ENCODE results near the gene ANAPC5. TPM values are rescaled to one million over a fixed set of nuclear protein-coding genes. Genes with fewer than 3 reads are reported as not detected.

The ANAPC5 gene
- total and polyA plus RNA-seq, 2 experiments from 2014 or later, result 128 to 144 TPM

GRCh38 chr12:121344506-121344905, 7.7 kb downstream of the ANAPC5 start:
- Histone ChIP-seq H4K20me1 (ENCODE audit: insufficient read depth) (no peaks in the 10 kb centered on the region), H3K9ac (no peak overlapping the region), H3K9me3 (ENCODE audit: low read depth) (no peaks in the 10 kb centered on the region), H3K9me2 (ENCODE audit: insufficient read depth) (no peaks in the 10 kb centered on the region), H3K27ac (no peak overlapping the region), H3K36me3 (ENCODE audit: low read depth) (peaks cover 36% of the 10 kb centered on the region), H3K4me1 (ENCODE audit: insufficient read depth) (no peaks in the 10 kb centered on the region), H2AFZ (no peak overlapping the region), H3K4me3 (no peak overlapping the region), H3K4me2 (ENCODE audit: unreplicated experiment) (no peak overlapping the region), H3K79me2 (ENCODE audit: insufficient read depth) (peaks cover 34% of the 10 kb centered on the region), H3F3A (ENCODE audit: insufficient read depth) (no peaks in the 10 kb centered on the region), H3K27me3 (replicated peaks; ENCODE audit: insufficient read depth) (no peaks in the 10 kb centered on the region)
- DNase-seq, result no peak
- in situ Hi-C loops (cut with MboI), result loop anchor here (25.0 kb wide), 1 partner anchor 93 kb away; no protein-coding TSS in a partner anchor
- WGBS, 2 experiments (ENCODE audit: low coverage in 1 of 2, low lambda C conversion rate in 2 of 2, missing lambda C conversion rate in 2 of 2), result 98 to 100% methylated on average over 3 of the region's 3 CpGs
- TF ChIP-seq EZH2phosphoT487 (IDR thresholded peaks at IDR 0.05; ENCODE audit: insufficient read depth, low read depth) (no peak), EZH2 (IDR thresholded peaks at IDR 0.05; ENCODE audit: insufficient read depth, poor library complexity, severe bottlenecking) (no peak)

DNA sequence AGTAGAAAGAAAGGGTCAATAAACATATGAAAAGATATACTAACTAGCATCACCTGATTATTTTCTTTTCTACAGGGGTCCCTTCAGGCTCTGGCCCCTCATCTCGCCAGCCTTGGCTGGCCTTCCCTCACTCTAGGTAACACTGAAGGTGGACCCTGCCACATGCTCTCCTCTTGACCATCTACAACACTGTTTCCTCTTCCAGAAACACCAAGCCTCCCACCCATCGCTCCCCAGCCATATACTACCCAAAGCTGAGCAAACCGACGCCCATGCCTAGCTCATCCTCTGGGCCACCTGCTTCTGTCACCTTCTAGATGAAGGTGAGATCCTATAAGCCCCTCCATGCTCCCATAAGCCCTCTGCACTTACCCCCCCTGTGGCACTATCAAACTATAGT, 14.8 kb downstream of the ANAPC5 start:
- Histone ChIP-seq H3K9me3 (ENCODE audit: low read depth) (no peaks in the 10 kb centered on the region), H3K79me2 (ENCODE audit: insufficient read depth) (0 out of 2 replicates have a peak, but pooled peaks cover 7% of the 10 kb centered on the region), H3K27me3 (replicated peaks; ENCODE audit: insufficient read depth) (no peaks in the 10 kb centered on the region), H3K36me3 (ENCODE audit: low read depth) (peaks cover 48% of the 10 kb centered on the region), H3K27ac (no peak overlapping the region), H4K20me1 (ENCODE audit: insufficient read depth) (no peaks in the 10 kb centered on the region), H3K4me1 (ENCODE audit: insufficient read depth) (no peaks in the 10 kb centered on the region), H3K9me2 (ENCODE audit: insufficient read depth) (no peaks in the 10 kb centered on the region), H3K4me2 (ENCODE audit: unreplicated experiment) (no peak overlapping the region), H2AFZ (no peak overlapping the region), H3F3A (ENCODE audit: insufficient read depth) (no peaks in the 10 kb centered on the region), H3K9ac (no peak overlapping the region), H3K4me3 (no peak overlapping the region)
- no peak for DNase-seq
- WGBS, 2 experiments (ENCODE audit: low coverage in 1 of 2, low lambda C conversion rate in 2 of 2, missing lambda C conversion rate in 2 of 2), result 98% methylated on average over 4 of the region's 4 CpGs
- TF ChIP-seq EZH2 (IDR thresholded peaks at IDR 0.05; ENCODE audit: insufficient read depth, poor library complexity, severe bottlenecking), result no peak
- TF ChIP-seq EZH2phosphoT487 (IDR thresholded peaks at IDR 0.05; ENCODE audit: insufficient read depth, low read depth), result no peak
- in situ Hi-C loops (cut with MboI), result loop anchor here (10.0 to 25.0 kb wide), 2 partner anchors 100 to 337 kb away; no protein-coding TSS in a partner anchor

DNA sequence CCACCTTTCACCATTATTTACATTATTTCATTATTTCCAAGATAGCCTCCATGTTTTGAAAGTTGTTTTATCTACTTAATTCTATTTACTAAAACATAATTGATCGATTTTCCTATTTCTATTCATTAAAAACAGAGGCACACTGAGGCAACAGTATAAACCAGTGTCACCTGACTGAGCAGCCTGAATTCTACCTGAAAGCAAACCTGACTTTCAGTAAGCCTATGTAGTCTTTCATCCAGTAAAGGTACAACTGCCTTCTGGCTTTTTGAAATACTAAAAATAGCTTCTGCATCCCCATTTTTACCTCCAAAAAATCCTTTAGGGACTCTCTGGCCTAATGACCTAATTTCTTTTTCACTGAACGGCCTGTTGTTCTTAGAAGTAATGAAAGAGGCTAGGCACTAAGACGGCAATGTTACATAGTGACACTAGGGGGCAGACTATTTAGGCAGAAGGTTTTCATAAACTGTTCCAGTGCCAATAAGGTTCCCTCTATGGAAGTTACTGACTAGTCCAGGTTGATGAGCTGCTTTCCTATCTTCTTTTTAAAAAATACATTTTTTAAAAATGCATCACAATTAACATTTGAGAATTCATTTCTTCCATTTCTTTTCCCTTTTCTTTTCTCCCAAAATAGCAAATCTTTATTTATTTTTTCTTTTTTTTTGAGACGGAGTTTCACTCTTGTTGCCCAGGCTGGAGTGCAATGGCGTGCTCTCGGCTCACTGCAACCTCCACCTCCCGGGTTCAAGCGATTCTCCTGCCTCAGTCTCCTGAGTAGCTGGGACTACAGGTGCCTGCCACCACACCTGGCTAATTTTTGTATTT, 17.5 kb downstream of the ANAPC5 start:
- Histone ChIP-seq H3K9ac (no peak overlapping the region), H3K27ac (no peak overlapping the region), H3F3A (ENCODE audit: insufficient read depth) (no peaks in the 10 kb centered on the region), H4K20me1 (ENCODE audit: insufficient read depth) (no peaks in the 10 kb centered on the region), H3K79me2 (ENCODE audit: insufficient read depth) (0 out of 2 replicates have a peak, but pooled peaks cover 4% of the 10 kb centered on the region), H3K9me3 (ENCODE audit: low read depth) (no peaks in the 10 kb centered on the region), H3K4me1 (ENCODE audit: insufficient read depth) (no peaks in the 10 kb centered on the region), H3K4me3 (no peak overlapping the region), H3K36me3 (ENCODE audit: low read depth) (peaks cover 57% of the 10 kb centered on the region), H2AFZ (peak overlapping the region; percentile 35; the same call in 1 of the 2 replicates), H3K9me2 (ENCODE audit: insufficient read depth) (no peaks in the 10 kb centered on the region), H3K27me3 (replicated peaks; ENCODE audit: insufficient read depth) (no peaks in the 10 kb centered on the region), H3K4me2 (ENCODE audit: unreplicated experiment) (no peak overlapping the region)
- peak; percentile 85 for DNase-seq
- in situ Hi-C loops (cut with MboI), result loop anchor here (10.0 to 25.0 kb wide), 2 partner anchors 103 to 340 kb away; no protein-coding TSS in a partner anchor
- 59 to 60% methylated on average over 8 of the region's 8 CpGs for WGBS, 2 experiments (ENCODE audit: low coverage in 1 of 2, low lambda C conversion rate in 2 of 2, missing lambda C conversion rate in 2 of 2)
- no peak for TF ChIP-seq EZH2 (IDR thresholded peaks at IDR 0.05; ENCODE audit: insufficient read depth, poor library complexity, severe bottlenecking)
- TF ChIP-seq EZH2phosphoT487 (IDR thresholded peaks at IDR 0.05; ENCODE audit: insufficient read depth, low read depth), result no peak

DNA sequence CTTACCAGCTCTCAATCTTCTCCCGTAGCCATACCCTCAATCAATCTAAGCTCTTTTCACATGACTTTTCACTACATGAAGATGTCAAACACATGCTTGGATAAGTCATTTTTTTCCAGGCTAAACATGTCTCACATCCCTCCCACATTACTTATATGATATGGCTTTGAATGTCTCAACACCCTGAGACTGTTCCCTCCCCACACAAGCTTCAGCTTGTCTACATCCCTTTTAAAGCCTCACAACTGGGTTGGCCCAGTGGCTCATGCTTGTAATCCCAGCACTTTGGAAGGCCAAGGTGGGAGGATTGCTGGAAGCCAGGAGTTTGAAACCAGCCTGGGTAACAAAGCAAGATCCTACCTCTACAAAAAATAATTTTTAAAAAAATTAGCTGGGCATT, 18.5 kb downstream of the ANAPC5 start:
- in situ Hi-C loops (cut with MboI), result loop anchor here (10.0 to 25.0 kb wide), 2 partner anchors 104 to 341 kb away; no protein-coding TSS in a partner anchor
- Histone ChIP-seq H3K9me2 (ENCODE audit: insufficient read depth) (no peaks in the 10 kb centered on the region), H3K4me2 (ENCODE audit: unreplicated experiment) (no peak overlapping the region), H3K9me3 (ENCODE audit: low read depth) (no peaks in the 10 kb centered on the region), H3K36me3 (ENCODE audit: low read depth) (peaks cover 59% of the 10 kb centered on the region), H2AFZ (no peak overlapping the region), H3K4me1 (ENCODE audit: insufficient read depth) (no peaks in the 10 kb centered on the region), H4K20me1 (ENCODE audit: insufficient read depth) (no peaks in the 10 kb centered on the region), H3K27ac (no peak overlapping the region), H3F3A (ENCODE audit: insufficient read depth) (no peaks in the 10 kb centered on the region), H3K79me2 (ENCODE audit: insufficient read depth) (0 out of 2 replicates have a peak, but pooled peaks cover 4% of the 10 kb centered on the region), H3K4me3 (no peak overlapping the region), H3K27me3 (replicated peaks; ENCODE audit: insufficient read depth) (no peaks in the 10 kb centered on the region), H3K9ac (no peak overlapping the region; the same call in 1 of the 2 replicates)
- no peak for DNase-seq
- 21 to 28% methylated on average over 1 of the region's 1 CpG for WGBS, 2 experiments (ENCODE audit: low coverage in 1 of 2, low lambda C conversion rate in 2 of 2, missing lambda C conversion rate in 2 of 2)
- TF ChIP-seq EZH2phosphoT487 (IDR thresholded peaks at IDR 0.05; ENCODE audit: insufficient read depth, low read depth), result no peak
- TF ChIP-seq EZH2 (IDR thresholded peaks at IDR 0.05; ENCODE audit: insufficient read depth, poor library complexity, severe bottlenecking), result no peak
